Right forelimb (tissue), 1 donor: ENCODE data around the gene RIOX2.
"Not testable (repeated sequence)": the region's sequence is repeated elsewhere in the genome, so short reads cannot be mapped to it uniquely, and the experiment has no call there.

ENCODE experiments used
- DNase-seq: peaks from one replicate; pipeline ENCODE4 v3.0.0-alpha.2; 2018

RIOX2 gene

DNA sequence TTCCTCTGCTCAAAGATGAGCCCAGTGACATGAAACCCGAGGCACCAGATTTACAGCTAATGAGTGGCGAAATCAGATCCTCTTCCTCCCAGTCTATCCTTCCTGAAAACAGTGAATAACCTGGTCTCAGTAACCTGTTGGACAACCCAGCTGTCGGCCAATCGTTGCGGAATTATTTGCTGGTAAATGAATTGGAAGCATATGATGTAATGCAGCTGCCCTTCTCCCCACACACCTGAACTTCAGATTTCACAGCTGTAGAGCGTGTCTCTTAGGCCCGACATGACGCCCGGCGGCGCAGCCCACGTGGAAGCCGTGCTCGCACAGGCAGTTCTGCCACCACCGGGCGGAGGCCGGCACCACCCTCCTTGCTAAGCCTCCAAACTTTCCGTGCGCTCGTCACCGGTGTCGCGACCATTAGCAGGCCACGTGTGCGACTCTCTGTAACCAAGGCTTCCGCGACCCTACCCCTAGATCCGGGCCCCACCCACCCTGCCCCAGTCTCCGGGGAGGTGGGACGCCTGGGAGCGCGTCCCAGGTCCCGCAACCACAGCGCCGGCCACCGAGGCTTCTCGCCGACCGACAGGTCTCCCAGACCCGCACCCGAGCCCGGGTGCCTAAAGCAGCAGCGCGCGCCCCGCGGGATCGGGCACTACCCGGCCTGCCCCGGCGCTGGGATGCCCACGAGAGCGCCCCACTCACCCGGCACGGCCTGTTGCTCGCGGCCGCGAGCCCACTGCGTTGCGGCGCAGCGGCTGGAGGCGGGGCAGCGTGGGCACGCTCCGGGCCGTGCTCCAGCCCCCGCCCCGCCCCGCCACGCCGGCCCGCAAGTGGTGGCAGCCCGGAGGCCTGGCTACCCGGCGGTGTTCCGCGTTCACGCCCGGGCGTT lies at the start of gene RIOX2:
TSS of gene RIOX2 (minus strand) at position 753 of the 889 bp plus-strand sequence. CDS start 4,838 bp downstream, outside the sequence.
- DNase-seq = peak; percentile 81

DNA sequence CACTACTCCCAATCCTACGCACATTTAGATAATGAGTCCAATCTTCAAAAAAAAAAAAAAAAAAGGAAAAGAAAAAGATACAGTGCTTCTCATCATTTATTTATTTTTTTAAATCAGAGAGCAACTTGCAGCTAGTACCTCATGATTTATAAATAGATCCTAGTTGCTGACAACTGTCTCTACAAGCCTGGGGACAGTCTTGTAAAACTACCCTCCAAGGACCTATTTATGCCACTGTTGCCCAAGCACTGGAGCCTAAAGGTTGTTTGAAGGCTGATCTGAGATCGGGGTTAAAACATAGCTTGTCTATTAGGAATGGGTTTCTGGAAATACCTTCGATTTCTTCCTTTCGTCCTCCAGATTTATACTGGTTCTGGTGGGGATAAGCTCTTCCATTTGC lies 48.2 kb upstream of the RIOX2 start:
- DNase-seq = no peak

DNA sequence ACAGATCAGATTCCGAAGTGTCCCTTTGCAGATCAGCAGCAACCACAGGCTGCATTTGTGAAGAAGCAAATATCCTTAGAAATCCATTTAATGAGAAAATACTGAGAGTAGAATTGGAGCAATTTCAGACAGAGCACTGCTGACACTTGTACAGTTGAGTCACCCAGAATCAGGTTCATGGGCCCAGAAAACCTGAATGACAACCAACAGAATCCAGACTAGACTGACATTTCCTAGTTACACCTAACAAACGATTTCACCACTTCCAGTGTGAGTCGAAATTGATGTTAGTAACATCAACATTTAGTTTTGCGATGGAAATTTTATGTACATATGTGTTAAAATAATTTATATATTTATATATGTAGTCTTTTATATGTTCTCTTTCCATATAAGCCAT lies 46.1 kb upstream of the RIOX2 start:
- DNase-seq = no peak

DNA sequence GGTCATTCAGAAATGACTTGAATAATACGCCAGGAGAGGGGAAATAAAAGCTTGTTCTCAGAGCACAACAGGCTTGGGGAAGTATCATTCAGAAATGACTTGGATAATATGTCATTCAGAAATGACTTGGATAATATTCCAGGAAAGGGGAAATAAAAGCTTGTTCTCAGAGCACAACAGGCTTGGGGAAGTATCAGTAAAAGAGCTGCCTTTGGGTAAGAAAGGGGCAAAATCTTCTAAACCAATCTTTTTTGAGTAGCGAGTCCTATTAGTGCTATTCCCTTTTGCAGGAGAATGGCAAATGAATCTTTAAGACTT lies 42.0 kb upstream of the RIOX2 start:
- no peak for DNase-seq

DNA sequence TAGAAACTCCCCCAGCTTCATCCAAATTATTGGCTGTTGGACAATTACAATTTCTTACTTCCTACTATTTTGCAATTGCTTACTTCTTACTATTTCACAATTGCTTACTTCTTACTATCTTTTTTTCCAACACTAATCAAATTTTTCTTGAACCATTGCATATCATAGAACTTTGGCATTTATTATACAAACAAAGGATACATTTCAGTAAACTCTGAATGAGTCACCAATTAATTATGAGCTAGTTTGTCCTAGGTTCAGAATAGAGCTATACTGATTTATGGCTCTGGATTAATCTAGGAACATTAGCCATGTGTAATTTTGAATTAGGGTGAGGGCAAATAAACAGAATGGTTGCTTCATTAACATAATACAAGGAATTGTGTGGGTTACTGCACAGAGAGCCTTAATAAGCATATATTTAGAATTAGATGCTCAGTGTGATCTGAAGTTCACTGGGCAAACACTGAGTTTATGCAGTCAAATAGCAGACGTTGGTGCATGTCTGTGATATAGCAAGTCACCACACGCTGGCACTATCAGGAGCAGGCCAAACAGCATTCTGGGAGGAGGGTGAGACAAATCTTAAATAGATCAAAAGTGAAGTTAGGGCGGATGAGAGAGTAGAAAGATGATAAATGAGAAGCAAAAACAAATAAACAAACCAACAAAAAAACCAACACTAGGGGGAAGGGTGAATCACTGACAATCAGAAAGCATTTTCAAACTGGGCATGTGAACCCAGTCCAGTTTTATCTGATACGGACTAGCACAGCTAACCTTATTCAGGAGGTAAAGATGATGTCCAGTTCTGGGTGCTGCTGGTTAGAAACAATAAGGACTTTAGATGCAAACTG lies 41.4 kb upstream of the RIOX2 start:
- no peak for DNase-seq

DNA sequence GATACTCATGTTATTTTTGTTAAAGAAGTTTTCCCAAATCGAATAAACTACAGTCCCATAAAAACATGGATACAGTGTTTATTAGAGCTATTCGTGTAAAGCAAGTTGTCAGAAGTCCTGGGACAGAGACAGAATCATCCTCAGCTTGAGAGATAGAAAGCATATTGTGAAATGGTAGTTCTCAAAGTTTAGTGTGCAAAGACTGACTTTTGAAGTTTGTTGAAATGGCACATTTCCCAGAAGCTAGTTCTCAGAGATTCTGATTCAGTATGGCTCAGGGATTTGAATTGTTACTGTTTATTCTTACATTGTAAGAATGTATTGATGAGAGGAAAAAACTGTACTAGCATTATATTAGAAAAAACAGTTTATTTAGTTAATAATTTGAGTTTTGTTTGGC lies 40.7 kb upstream of the RIOX2 start:
- no peak for DNase-seq

DNA sequence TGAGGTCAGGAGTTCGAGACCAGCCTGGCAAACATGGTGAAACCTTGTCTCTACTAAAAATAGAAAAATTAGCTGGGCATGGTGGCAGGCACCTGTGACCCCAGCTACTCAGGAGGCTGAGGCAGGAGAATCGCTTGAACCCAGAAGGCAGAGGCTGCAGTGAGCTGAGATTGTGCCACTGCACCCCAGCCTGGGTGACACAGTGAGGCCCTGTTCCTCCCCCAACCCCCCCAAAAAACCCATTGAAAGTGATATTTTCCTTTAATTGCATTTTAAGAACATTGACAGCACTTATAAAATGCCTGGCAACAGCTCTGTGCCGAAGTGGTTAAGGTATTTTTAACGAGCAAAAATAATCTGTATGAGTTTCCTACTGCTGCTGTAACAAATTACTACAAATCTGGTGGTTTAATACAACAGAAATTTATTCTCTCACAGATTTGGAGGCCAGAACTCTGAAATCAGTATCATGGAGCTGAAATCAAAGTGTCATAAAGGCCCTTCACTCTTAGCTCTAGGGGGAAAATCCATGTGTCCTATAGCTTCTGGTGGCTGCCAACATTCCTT lies 38.7 kb upstream of the RIOX2 start:
- DNase-seq = not testable (repeated sequence)

DNA sequence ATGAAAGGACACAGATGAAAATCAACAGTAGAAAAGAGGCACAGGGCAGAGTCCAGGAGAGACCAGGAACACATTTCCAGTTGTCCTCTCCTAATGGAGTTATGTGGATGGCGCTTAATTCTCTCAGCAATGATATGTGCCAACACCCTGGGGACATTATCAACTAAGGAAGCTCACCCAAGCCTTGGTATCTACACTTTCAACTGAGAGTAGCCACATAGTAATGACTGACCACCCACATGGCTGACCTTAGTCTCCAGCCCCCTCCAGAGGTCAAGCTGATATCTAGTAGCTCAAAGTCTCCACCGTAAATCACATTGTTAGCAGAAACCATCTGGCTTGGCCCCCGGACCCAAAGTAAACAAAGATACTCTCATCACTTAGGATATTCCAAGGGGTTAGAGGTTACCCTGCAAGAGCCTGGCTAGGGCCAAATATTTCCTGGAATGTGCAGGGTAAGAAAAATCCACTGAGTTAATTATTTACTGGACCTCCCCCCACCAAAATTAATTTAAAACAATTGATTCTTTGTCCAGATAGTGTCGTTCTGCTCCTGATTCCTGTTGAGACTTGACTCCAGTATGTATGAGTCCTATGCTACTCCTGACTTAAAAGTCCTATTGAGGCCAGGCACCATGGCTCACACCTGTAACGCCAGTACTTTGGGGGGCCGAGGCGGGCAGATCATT lies 38.1 kb upstream of the RIOX2 start:
- DNase-seq = no peak

DNA sequence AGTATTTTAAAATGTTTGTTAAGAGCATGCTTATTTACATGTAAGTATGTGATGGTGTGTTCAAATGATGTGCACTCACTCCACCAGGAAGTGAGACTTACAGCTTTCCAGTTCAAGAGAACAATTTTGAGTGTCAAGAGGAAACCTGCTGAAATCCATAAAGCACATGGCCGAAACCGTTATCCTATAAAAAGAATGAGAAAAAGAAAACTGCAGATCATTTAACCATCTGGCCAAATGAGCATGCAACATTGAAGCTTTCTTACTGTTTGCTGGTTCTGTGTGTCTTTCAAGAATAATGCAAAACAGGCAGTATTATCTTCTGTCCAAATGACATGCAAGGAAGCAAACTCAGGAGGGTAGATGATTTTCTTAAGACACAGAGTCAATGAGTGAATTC lies 36.6 kb upstream of the RIOX2 start:
- no peak for DNase-seq

DNA sequence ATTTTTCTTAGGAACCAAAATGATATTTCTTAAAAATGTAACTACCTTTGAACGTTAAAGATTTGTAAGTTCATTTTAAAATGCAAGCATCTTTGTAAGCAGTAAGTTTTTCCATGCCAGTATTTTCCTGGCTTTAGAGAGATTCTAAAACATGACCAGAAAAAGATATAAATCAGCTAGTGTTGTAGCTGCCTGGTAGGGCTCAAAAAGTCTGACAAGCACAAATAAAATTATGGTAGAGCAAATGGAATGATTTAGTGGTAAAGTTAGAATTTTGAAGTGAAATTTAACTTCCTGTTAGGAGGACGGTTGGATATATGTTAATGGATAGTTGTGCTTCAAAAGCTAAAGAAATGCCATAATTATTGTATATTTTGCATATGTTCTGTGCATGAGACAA lies 33.2 kb upstream of the RIOX2 start:
- no peak for DNase-seq

DNA sequence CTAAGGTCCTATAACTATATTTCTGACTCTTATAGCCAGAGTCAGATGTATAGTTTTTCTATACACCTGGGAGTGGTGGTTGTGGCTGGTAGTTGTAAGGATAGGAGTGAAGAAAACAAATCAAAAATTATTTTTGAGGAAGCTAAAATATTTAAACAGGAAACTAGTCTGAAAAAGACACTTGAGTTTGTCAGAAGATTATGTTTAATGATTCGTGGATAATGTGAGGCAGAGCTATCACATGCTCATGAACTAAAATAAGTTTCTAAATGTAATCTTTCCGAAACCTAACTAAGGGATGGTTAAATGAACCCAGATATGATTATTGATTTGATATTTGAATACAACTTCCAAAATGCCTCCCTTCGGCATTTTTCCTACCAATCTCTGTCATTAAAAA lies 32.5 kb upstream of the RIOX2 start:
- no peak for DNase-seq

DNA sequence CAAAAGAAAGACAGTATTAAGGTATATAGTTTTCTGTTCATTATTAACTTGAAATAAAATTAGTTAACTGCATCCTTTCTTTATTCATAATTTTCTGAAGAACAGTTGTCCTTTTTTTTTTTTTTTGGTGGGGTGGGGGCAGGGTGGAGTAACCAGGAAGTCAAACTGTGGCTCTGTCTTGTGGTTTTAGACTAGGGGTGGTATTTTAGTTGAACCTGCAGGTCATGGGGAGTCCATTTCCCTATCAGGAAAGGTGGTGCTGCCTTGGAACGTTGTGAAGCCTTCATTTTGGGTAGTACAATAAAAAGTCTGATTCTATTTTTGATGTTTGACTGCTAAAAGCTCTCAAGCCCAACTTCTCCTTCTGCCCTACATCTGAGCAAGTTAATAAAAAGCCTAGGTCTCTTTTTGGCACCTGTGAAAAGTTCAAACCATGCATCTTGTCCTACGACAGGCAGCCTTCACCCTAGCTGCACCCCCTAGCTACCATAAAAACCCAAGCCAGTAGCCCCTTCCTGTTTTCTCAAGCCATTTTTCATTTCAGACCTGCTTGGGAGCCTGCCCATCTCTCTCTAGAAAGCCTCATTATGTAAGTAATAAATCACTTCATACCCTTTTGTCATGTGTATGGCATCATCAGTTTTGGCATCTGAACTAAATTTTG lies 31.2 kb upstream of the RIOX2 start:
- no peak for DNase-seq

DNA sequence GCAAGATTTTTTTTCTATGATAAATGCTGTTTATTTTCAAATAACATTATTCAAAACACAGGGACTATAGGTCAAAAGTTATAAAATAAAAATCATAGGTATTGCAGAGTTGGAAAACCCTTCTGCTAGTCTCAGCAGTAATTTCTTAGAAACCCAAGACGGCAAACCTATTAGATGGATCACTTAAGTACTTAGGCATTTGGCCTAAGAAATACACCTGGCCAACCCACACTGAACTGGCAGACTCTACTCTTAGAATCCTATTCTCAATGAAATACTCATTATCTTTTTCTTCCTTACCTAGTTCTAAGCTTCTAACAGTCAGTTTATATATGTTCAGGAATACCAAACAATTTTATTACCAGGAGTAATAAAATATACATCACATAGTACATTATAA lies 30.5 kb upstream of the RIOX2 start:
- no peak for DNase-seq

DNA sequence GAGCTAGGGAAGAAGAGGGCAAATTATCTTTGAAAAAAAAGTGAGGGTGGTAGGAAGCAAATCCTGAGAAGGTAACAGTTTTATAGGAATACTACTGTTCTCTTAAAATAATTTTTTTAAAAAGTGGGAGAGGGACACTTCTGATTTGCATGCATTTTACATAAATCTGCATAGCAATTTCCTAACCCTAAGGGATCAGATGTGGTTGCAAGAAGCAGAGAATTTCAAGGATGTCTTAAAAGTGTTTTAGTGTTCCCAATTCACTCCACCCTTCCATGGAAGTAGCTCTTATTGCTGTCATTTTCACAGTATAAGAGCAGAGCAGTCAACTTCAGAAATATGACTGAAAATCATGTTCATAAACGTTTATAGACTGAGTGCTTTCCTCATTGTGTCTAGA lies 27.8 kb upstream of the RIOX2 start:
- no peak for DNase-seq

DNA sequence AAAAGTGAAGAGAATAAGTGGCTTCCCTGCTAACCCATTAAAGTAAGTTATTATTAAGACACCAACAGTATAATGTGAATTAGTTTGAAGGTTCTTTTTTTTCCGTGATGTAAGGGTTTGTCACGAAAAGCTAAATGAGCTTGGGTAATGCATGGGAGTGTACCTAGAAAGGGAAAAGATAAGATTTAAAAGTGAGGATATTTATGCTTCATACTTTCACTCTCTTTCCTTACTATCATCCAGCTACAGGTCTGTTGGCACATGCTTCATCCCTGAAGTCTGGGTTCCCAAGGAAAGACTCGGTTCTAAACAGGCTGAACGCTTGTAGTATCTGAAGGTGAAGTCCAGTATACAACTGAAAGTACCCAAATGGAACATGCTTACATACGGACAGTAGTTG lies 26.9 kb upstream of the RIOX2 start:
- no peak for DNase-seq

DNA sequence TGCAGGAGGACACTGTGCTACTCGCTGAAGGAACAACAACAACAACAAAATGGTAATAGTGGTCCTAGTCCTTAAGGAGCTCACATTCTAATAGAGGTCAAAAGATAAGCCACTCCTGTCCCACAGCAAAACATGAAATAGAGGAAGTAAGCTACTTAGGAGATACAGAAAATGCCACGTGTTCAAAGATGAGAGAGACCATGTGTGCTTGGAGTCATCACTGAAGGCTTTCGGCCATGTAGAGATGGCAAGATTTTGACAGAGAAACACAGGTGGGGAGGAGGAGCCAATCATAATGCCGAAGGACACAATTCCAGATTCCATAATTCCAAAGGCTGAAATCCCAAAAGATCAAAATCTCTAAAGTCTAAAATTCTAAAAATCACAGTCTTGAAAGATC lies 24.8 kb upstream of the RIOX2 start:
- DNase-seq = no peak

DNA sequence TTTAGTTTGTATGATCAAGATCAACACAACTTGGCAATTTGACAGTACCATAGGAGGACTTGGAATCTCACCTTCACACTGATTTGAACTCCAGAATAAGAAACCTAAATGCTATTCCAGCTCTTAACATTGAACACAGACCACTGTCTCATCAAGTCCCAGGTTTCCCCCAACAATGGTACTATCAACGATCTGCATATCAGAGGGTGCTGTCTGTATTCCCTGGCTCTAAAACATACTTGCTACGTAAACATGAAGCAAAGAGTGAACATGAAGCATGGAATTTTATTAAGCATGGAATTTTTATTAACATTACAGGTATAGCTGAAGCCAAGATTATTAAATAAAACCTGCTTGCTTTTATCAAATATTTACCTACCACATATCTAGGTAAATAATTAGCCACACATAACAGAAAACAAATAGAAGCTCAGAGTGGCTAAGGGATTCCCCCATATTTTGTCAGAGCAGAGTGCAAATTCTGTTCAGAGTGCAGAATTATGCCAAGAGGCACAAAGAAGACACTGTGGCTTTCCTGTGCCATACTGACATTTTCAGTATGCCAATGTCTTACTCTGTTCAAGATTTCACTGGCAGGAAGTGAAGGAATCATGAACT lies 22.2 kb upstream of the RIOX2 start:
- DNase-seq = no peak

DNA sequence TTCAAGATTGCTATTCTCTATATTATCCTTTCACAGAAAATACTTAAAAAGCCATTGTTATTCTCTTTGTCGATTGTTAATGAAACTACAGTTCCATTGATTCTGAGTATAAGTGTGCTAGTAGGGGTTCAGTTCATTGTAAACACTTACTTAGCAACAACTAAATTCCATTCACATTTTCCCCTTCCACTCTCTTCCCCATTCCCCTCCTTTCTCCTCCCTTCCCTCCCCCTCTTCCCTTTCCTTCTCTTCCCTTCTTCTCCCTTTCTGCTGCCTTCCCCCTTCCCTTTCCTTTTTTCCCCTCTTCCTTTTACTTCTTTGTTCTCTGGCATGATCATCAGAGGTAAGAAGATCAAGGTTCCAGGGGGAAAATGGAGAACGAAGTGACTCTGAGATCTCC lies 21.3 kb upstream of the RIOX2 start:
- DNase-seq = no peak

DNA sequence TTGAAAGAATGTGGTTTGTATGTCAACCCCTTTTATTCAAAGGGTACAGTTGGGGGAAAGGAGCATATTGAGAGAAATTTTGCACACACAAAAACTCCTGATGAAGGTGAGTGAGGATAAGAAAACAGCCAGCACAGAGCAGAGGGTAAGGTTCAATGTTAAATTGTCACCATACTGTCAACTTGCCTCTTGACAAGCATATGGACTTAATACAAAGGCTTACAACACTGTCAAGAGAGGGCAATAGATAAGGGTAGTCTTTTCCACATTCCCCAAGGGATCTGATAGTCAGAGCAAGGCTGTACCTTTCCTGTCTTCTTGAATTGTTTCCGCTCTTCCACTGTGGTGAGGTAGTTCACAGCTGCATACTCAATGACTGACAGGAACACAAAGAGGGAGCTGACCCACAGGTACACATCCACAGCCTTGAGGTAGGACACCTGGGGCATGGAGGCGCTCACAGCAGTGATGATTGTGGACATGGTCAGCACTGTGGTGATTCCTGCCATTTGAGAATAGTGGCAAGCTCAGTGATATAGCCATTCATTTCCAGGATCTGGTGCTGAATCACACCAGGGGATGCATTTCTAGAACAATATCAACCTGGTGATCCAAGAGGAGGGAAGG lies 20.4 kb upstream of the RIOX2 start:
- no peak for DNase-seq

DNA sequence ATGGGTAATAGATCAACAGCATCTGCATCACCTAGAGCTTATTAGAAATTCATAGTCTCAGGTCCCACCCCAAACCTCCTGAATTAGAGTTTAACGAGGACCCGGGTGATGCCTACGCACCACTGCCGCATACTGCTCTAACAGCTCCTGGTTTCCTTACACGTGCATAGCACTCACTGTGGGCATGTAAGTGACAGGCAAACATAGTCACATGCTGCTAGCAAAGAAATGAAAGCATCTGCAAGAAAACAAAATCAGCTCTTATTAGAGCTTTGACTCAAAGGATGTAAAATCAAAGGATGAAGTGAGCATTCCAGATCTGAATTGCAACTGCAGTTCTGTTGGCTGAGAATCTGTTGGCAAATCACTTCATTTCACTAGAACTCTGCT lies 19.1 kb upstream of the RIOX2 start:
- no peak for DNase-seq

DNA sequence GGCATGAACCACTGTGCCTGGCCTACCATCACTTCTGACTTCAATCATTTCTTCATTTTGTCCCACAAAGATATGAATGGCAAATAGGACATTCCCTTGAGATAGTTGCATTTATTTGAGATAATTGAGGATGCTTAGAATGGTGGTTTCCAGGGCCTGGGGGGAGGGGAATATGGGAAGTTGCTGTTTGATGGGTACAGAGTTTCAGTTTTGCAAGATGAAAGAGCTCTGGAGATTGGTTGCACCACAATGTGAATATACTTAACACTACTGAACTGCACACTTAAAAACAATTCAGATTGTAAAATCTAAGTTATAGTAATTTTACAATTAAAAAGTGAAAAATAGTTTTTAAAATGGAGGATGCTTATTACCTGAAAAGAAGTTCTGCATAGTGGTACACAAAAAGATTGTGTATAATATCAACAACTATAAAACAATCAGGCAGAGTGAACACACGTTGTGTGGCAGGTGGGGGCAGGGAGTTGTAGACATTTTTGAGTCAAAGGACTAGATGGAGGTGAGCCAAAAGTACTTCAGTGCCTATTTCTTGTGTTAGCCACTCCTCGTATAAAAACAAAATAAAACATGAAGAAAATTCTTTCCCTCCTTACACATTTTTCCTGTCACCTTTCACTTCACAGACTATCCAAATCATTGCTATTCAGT lies 18.5 kb upstream of the RIOX2 start:
- no peak for DNase-seq
